HG03442 (cell line): ENCODE data around the gene EFCAB6.

ENCODE experiments used
- ATAC-seq: cut with Tn5 transposase; IDR thresholded peaks from one replicate; pipeline ENCODE4 v1.9.1; 2021; ENCODE audit warnings: mild to moderate bottlenecking, moderate library complexity; ENCODE audit not compliant: unreplicated experiment

Gene EFCAB6, protein sequence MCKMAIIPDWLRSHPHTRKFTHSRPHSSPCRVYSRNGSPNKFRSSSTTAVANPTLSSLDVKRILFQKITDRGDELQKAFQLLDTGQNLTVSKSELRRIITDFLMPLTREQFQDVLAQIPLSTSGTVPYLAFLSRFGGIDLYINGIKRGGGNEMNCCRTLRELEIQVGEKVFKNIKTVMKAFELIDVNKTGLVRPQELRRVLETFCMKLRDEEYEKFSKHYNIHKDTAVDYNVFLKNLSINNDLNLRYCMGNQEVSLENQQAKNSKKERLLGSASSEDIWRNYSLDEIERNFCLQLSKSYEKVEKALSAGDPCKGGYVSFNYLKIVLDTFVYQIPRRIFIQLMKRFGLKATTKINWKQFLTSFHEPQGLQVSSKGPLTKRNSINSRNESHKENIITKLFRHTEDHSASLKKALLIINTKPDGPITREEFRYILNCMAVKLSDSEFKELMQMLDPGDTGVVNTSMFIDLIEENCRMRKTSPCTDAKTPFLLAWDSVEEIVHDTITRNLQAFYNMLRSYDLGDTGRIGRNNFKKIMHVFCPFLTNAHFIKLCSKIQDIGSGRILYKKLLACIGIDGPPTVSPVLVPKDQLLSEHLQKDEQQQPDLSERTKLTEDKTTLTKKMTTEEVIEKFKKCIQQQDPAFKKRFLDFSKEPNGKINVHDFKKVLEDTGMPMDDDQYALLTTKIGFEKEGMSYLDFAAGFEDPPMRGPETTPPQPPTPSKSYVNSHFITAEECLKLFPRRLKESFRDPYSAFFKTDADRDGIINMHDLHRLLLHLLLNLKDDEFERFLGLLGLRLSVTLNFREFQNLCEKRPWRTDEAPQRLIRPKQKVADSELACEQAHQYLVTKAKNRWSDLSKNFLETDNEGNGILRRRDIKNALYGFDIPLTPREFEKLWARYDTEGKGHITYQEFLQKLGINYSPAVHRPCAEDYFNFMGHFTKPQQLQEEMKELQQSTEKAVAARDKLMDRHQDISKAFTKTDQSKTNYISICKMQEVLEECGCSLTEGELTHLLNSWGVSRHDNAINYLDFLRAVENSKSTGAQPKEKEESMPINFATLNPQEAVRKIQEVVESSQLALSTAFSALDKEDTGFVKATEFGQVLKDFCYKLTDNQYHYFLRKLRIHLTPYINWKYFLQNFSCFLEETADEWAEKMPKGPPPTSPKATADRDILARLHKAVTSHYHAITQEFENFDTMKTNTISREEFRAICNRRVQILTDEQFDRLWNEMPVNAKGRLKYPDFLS (N-terminal part only)

DNA sequence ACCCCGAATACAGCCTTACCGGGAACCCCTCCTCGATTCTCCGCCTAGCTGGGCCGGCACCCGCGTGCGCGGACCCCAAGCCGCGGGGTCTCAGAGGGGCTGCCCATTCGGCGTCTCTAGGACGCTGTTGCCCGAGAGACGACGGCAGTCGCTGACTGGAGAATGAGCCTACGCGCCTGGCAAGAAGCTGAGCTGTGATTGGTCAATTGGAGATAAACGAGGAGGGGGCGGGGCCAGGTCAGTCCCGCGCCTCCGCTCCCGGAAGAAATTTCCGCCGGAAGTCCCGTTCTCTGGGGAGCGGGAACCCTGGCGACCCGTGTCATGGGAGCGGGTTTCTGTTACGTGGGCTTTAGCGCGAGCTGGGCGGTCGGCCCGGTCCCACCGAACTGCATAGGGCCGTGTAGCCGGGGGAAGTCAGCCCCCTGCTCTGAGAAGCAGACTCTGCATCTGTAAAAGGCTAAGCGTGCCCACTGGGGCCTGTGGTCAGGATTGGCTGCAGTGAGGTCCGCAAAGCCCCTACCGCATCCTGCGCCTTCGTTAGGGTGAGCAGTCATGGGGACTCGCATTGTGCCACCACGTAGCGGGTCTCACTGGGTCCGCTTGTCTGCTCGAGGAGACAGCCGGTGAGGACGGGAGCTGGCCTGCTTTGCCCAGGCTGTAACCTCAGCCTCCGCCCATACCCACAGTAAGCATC lies at the start of gene EFCAB6:
EFCAB6 (minus strand) TSS at position 157 of the 694 bp plus-strand sequence. CDS start 29,987 bp downstream, outside the sequence.
- ATAC-seq: peak; percentile 85

DNA sequence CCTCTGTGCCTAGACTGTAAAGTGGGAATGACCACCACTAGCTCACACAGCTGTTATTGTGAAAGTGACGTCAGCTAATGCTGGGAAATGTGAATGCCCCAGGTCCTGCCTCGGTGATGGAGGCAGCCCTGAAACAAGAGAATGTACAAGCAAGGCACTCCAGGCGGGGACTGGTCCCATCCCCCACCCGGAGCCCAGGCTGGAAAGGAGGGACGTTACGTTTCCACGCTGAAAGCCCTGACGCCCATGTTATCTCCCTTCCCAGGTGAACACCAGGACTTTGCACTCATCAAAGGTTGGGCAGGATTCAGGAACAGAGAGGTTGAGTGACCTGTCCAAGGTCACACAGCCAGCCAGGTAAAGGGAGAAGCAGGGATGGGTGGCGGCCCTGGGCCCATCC lies 49.4 kb upstream of the EFCAB6 start:
- ATAC-seq: no peak

DNA sequence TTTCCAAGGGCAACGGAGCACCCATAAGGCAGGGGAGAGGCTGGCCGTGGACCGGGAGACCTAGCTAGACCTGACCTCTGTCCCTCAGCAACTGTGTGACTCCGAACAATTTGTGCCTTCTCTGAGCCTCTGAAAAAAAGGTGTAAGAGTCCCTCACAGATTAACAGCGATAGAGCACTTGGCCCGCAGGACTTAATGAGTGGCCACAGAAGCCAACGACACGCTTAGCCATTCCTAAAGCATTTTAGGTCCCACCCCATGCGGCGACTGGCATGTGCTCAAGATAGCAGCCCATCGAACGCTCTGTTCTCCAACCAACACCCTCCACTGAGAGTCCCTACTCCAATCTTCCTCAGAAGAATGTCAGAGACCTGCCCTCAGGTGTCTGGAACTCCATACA lies 48.7 kb upstream of the EFCAB6 start:
- ATAC-seq: no peak

DNA sequence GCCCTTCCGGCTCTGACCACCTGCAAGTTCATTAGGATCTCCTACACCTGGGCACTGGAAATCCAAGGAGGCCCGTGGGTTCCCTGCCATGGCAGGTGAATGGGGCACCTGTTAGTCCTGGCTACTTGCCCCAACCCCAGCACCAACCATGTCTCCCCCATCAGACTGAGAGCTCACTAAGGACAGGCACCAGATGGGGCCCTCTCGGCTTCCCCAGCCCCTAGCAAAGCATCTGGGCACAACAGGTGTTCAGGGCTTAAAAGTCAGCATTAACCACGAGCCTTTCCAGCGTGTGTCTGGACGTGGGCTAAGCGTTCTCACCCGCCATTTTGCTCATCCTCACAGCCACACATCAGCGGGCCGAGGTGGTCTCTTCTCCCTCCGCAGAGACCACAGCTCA lies 48.0 kb upstream of the EFCAB6 start:
- ATAC-seq: no peak

DNA sequence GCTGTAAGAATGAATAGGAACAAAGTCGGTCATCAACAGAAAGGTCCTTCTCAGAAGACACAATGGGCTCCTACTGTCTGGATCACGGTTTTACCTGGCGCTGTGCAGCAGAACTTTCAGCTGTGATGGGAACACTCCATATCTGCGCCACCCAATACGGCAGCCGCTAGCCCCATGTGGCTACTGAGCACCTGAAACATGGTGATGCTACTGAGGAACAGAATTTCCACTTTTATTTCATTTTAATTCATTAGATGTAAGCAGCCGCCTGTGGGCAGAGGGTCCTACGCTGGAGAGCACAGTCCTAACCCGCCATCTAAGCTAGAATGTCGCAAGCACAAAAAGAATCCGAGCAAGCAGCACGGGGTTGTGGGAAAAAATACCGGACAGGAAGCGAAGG lies 47.5 kb upstream of the EFCAB6 start:
- ATAC-seq: no peak

DNA sequence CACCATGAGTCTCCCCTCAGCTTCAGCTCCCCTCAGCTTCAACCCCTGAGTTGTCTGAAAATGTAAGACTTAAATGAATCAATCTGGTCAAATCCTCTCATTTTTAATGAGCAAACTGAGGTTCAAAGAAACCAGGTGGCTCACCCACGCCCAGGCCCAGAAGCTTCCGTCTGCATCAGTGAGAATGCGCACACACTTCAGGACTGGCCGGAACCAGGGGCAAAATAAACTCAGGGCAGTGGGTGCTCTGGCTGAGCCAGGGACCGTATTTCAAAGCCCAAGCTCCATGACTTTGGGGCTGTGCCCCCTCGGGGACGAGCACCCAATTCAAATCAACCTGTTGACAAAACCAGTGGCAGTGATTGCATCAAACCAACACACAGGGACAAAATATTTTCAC lies 47.1 kb upstream of the EFCAB6 start:
- ATAC-seq: no peak

DNA sequence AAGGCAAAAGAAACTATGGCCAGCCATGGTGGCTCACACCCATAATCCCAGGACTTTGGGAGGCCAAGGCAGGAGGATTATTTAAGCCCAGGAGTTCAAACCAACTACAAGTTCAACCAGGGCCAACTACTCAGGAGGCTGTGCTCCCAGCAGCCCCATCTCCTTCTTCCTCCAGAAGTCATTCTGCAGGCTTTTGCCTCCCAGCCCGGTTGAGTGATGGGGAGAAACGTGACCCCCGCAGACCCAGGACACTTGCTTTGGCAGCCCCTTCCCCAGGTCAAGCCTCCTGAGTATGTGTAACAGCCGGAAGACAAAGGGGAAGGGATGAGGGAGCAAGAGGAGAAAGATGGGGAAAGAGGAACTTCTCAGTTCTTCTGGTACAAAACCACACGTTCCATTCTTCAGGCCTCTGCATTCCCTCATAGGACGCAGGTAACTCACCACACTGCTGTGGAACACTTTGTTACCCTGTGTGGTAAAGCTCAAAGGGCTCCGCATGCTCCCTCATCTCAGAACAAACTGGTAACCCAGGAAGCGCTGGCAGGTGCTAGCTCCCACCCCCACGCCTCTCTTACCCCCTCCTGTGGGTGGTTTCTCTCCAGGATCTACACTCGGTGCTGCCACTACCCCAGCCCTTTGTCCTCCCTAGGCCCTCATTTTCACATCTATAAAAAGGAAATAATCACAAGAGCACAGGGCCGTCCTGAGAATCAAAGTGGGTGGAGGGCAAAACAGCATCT lies 46.2 kb upstream of the EFCAB6 start:
- ATAC-seq: no peak

DNA sequence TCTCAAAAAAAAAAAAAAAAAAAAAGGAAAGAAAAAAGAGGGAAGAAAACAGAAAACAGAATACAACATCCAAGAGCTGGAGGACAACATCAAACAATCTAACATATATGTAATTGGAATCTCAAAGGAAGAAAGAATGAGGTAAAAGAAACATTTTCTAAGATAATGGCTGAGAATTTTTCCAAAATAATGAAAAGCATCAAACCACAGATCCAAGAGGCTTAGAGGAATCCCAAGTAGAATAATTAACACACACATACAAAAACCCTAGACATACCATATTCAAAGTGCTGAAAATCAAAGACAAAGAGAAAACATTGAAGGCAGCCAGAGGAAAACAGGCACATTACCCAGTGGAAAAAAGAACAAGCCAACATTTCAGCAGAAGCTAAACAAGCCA lies 45.3 kb upstream of the EFCAB6 start:
- no peak for ATAC-seq

DNA sequence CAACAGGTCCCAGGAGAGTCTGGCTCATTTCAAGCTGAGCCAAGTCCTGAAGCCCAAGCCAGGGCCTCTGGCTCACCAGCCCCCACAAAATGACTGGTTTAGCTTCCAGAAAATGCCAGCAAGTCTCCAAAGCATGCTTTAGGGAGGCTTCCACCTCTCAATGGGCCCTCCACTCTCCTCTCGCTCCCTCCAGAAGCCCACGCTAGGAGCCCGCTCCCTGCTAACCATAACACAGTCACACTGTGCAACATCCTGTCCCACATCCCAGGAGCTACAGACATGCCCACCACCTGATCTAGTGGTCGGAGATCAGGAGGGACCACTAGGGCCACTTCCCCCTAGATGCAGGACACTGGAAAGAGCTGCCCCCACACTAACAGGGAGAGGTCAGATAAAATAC lies 43.3 kb upstream of the EFCAB6 start:
- no peak for ATAC-seq

DNA sequence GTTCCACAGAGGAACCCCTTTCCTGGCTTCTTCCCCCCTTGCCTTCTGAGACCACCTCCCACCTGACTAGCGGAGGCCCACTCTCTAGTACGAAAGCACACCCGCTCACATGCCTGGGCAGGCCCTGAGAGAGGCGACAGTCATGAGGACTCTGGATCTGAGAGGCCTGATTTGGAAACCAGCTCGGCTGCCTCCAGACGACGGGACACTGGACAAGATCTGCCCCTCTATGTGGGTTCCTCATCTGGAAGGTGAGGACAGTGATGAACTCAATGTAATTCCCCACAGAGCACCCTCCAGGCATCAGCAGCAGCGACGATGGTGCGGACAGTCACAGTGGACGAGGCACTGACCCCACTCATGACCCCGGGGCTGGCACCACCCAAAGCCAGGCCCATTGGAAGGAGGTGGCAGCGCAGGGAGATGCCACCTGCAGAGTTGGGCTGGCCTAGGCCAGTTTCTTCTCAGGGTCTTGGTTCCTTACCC lies 42.7 kb upstream of the EFCAB6 start:
- no peak for ATAC-seq

DNA sequence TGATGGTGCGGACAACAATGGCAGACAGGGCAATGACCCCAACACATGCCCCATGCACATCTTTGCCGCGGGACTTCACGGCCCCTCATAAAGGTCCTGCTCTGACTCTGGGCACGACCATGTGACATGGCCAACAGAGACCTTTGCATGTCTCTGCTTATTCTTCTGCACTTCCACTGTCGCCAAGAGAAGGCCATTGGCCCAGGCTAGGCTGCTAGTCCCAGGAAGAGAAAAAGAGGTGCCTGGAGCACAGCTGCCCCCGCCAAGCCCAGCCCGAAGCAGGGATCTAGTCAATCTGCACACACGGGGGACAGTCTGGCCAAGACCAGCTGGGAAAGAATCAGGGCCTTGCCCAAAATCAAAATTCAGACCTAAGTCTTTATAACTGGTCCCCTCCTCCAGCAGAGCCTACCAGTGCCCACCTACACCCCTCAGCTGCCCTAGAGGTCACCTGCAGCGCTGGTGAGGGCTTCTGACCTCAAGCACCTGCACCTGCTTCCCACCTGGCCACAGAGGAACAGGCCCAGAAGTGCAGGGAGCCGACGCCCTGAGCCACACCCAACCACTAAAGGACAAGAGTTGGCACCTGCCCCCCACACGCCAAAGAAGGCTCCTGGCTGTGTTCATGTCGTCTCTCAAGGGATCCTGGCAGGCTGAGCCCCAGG lies 42.1 kb upstream of the EFCAB6 start:
- ATAC-seq: no peak

DNA sequence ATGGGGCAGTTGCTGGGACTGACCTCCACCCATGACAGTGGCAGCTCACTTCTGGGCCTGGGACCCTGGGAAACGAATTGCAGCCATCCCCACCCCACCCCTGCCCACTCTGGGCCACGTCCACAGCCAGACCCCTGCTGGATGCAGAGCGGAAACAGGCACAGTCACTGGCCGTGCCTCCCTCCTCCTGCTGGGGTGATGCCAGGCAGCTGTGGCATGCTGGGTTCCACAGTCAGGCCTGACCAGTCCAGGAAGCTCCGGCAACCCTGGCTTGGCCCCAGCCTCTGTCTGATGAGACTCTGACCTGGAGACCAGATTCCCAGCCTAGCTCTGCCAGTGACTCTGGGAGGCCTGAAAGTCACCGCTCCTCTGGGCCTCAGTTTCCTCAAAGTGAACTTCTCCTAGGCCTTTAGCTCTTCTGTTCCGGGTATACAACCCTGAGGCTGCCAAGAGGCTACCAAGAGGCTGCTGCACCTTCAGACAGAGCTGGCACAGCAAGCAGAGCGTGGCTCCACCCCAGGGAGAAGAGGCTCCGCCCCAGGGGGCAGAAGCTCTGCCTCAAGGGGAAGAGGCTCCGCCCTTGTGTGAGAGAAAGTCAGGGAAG lies 41.3 kb upstream of the EFCAB6 start:
- ATAC-seq: no peak

DNA sequence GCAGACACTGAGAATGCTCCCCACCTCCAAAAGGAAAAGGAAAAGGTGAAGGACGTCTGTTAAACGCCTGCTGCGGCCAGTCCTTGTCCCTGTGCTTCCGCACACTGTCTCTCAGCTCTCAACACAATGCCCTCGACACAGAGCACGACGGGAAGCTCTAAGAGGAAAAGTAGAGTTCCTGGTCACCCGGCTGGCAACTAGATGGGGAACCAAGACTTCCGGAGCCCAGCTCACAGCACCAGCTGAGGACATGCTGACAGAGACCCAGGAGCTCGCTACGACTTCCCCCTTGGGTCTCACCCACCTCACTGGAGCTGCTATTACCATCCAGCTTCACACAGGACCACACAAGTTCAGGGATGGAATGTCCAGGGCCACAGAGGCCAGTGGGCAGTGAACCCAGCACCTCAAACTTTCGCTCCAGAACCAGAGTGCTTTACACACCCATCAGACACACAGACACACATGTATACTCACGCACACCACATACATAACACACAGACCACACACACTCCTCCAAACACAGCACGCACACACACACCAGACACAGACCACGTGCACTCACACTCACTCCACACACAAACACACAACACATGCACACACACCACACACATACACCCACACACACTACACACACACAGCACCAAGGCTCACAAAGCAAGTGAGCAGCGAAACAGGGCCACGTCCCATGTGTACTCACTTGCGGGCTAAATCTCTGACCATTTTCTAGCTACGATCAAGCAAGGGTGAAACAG lies 40.6 kb upstream of the EFCAB6 start:
- ATAC-seq: no peak

DNA sequence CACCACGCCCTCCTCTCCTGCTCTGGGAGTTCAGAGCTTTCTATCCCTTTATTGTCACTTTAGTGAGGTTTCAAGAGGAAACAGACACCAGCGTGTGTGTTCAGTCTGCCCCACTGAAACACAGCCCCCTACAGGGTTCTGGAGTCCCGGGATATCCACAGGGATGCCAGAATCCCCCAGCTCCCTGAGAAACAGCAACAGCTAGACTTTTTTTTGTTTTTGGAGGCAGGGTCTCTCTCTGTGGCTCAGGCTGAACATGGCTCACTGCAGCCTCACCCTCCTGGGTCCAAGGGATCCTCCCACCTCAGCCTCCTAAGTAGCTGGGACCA lies 39.8 kb upstream of the EFCAB6 start:
- ATAC-seq: no peak

DNA sequence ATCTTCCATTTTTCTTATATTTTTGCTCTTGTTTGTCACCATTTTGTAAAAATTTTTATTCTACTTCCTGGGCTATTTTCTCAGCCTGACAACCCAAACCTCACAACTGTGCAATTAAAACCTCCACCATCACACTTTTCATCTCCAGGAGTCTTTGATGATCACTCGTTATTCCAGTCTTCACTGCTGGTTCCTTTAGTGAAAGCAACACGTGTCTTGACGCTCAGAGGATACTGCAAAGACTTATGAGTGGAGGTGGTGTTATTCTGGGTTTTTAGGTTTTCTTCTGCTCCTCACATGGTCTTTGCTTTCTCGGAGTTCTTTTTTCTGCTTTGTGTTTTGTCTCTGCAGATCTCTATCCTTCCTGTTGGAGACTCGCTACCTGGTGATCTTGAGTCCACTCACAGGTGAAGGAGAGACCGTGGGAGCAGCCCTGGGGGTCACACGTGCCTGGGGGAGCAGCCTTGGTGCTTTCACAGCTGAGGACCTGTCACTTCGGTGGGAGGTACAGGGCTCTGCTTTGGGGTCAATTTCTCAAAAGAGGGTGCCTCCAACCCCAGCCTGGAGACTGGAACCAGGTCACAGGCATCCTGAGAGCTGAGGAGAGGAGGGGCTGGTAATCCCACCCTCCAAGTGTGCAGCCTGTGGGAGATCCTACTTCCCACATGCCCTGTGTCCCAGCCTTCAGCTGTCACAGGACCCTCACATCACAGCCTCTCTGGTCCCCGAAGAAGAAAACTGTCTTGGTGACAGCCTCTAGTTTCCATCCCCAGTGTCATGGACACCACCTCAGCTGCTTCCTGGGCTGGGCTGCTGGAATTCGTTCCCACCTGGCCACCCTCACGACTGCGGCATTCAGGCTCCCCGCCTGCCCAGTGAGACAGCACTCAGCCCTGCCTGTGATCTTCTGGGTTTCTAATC lies 39.2 kb upstream of the EFCAB6 start:
- no peak for ATAC-seq

DNA sequence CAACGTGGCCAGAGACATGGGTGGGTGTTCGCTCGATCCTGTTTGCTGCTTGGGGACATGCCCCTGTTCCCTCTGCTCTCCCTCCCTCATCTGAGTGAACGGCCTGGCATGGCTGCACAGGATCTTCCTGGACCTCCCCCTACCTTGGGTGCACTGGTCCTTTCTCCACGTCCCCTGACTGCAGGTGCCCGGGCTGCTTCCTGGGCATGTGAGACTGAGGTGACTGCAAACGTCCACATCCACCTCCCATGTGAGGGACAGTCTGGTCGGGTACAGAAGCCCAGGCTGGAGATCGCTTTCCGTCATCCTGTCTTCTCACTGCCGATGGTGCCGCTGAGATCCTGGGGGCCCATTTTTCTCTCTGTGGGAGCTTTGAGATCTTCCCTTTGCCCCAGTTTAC lies 38.4 kb upstream of the EFCAB6 start:
- no peak for ATAC-seq

DNA sequence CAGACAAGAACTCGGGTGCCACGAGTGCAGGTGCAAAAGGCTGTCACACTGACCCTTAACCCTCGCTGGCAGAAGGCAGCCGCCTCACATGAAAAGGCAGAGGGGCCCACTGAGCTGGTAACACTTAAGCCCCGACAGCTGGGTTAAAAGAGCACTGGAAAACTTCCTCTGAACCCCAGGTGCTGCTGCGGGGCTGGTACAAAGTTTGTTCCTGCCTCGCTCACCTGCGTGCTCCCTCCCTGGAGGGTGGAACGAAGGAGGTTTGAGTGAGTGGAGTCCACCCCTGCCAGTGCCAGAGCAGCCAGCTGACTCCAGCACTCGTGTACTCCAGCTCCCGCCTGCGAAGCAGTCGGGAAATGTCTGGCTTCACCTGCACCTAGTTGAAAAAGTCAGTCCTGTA lies 37.6 kb upstream of the EFCAB6 start:
- ATAC-seq: no peak
